CD4-positive, alpha-beta T cell (primary cell): ENCODE measurements around the gene UBE2I. TPM values are rescaled to one million over a fixed set of nuclear protein-coding genes. Genes with fewer than 3 reads are reported as not detected.

Experiments
- ATAC-seq: fragments of 200-7000 bp; cut with Tn5 transposase; one replicate; pipeline ENCODE4 v1.10.0; 2022; ENCODE audit warnings: mild to moderate bottlenecking; ENCODE audit not compliant: poor library complexity
- CTCF ChIA-PET: fragments of 350-600 bp; sonication (Branson Sonifier 250); formaldehyde crosslinking; loops from one replicate; lab custom pipeline; 2021; ENCODE audit warnings: antibody characterized with exemption, inconsistent platforms; lab: Charles Lee
- POLR2A ChIA-PET: fragments of 350-600 bp; sonication (Branson Sonifier 250); formaldehyde crosslinking; loops from one replicate; lab custom pipeline; 2021; ENCODE audit warnings: antibody characterized with exemption, inconsistent platforms; lab: Charles Lee
- DNase-seq, 14 experiments: peaks; one replicate each; pipeline ENCODE4 v3.0.0-alpha.2; 2013 to 2020; ENCODE audit warnings: mixed read lengths in 2 of 14
- H3K27ac ChIP-seq, 2 donors: one replicate each; pipeline versions ENCODE4 v1.5.1 to v1.7.0; 2013; ENCODE audit warnings: low read length in 2 of 2, low read depth in 1 of 2, mild to moderate bottlenecking in 1 of 2
- H3K27me3 ChIP-seq, 2 experiments: 1 replicate in 1 of 2; 2 replicates in 1 of 2; pipeline versions ENCODE4 v1.6.1 to v1.7.0; 2013; ENCODE audit warnings: low read length in 2 of 2, control low read depth in 1 of 2, mild to moderate bottlenecking in 1 of 2, moderate library complexity in 1 of 2; ENCODE audit not compliant: insufficient read depth in 2 of 2, control insufficient read depth in 1 of 2
- H3K36me3 ChIP-seq: one replicate; pipeline ENCODE4 v1.6.1; 2013; ENCODE audit warnings: low read length, control low read depth; ENCODE audit not compliant: insufficient read depth
- H3K4me1 ChIP-seq: one replicate; pipeline ENCODE4 v1.6.1; 2013; ENCODE audit warnings: low read length, control low read depth; ENCODE audit not compliant: insufficient read depth
- H3K4me3 ChIP-seq: one replicate; pipeline ENCODE4 v1.5.1; 2013; ENCODE audit warnings: mild to moderate bottlenecking, low read length, moderate library complexity
- H3K9me3 ChIP-seq, 2 experiments: 1 replicate in 1 of 2; 2 replicates in 1 of 2; pipeline versions ENCODE4 v1.6.1 to v1.7.0; 2013; ENCODE audit warnings: low read length in 2 of 2, mild to moderate bottlenecking in 2 of 2, control low read depth in 1 of 2, moderate library complexity in 1 of 2; ENCODE audit not compliant: control insufficient read depth in 1 of 2, insufficient read depth in 1 of 2
- H3K27ac Mint-ChIP-seq: one replicate; pipeline ENCODE4 v1.8.0; 2020; ENCODE audit warnings: mixed read lengths
- H3K27me3 Mint-ChIP-seq: one replicate; pipeline ENCODE4 v1.8.0; 2021; ENCODE audit warnings: mixed read lengths
- H3K36me3 Mint-ChIP-seq: one replicate; pipeline ENCODE4 v1.8.0; 2021; ENCODE audit warnings: low read depth, mixed read lengths
- H3K4me1 Mint-ChIP-seq: one replicate; pipeline ENCODE4 v1.8.0; 2021; ENCODE audit warnings: low read depth, mixed read lengths
- H3K4me3 Mint-ChIP-seq: one replicate; pipeline ENCODE4 v1.8.0; 2020; ENCODE audit warnings: mild to moderate bottlenecking, mixed read lengths
- H3K9me3 Mint-ChIP-seq: one replicate; pipeline ENCODE4 v1.8.0; 2020; ENCODE audit warnings: mixed read lengths
- CTCF ChIP-seq: fragments of 200-600 bp; IDR thresholded peaks from one replicate; pipeline ENCODE4 v1.8.0; 2022; ENCODE audit warnings: antibody characterized with exemption, mild to moderate bottlenecking
- intact Hi-C, 2 experiments: fragments of 100-400 bp; cut with DNase I in 1 of 2; cut with micrococcal nuclease in 1 of 2; formaldehyde crosslinking; loops; one replicate each; pipeline versions ENCODE4 v1.15.1 to v1.9.0; 2023 to 2025; cut with DNase I, micrococcal nuclease
- total RNA-seq, 174 experiments: library from RNA in 2 of 174; stranded (reverse) in 2 of 174; gene quantifications; one replicate each; pipeline ENCODE4 v1.2.3 and lab custom pipeline; 2021 to 2026

Gene UBE2I
- total RNA-seq, 2 experiments from 2014 or later, result 247 to 252 TPM

DNA sequence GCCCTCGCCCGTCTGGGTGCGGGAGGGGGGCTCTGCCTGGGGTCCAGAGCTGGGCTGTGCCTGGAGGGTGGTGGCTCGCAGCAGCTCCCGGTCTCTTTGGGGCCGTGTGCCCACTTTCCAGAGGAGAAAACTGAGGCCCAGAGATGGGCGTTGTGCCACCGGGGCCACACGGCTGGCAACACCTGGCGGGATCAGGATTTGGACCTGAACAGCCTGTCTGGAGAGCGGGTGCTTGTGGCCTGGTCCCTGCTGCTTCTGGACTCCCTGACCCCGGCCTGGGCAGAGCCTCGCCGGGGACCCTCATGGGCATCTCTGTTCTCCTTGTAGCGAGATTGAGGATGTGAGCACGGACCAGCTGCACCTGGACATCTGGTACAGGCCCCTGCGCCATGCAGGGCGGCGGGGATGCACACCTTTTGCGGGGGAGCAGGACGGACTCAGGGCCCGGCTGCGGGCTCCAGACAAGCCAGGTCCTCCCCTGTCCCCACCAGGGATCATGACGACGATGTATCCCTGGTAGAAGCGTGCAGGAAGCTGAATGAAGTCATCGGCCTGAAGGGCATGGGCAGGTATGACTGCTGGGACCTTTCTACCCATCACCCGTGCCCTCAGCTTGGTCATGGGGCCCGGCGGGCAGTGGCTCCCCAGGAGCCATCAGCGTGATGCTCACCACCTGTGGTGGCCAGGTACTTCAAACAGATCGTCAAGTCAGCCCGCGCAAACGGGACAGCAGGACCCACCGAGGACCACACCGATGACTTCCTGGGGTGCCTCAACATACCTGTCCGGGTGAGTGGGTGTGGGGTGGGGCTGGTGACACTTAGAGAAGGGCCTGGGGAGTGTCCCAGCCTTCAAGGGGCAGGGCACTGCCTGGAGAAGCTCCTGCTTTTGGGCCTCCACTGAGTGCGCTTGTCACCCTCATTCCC is 32.3 kb downstream of the UBE2I start:
- H3K27me3 ChIP-seq, result no peaks in the 10 kb centered on the region
- Mint-ChIP-seq H3K4me1 (peaks cover 13% of the 10 kb centered on the region), H3K36me3 (peaks cover 4% of the 10 kb centered on the region), H3K4me3 (no peak overlapping the region), H3K27me3 (no peaks in the 10 kb centered on the region), H3K27ac (no peak overlapping the region), H3K9me3 (no peaks in the 10 kb centered on the region)
- POLR2A ChIA-PET, result interaction anchor here (1.3 to 3.1 kb wide), 6 partner anchors 9 to 364 kb away, joined by 6 to 24 read pairs (median 8); partner anchors contain the start of genes GNPTG, MAPK8IP3, TSR3 and UBE2I
- CTCF ChIA-PET, result interaction anchor here (1.5 kb wide), 1 partner anchor 9 kb away, joined by 5 read pairs; the partner anchor contains the start of gene BAIAP3
- H3K4me3 ChIP-seq, result peak overlapping the region; percentile 53
- no peak for TF ChIP-seq CTCF
- ATAC-seq, result no peak
- H3K4me1 ChIP-seq, result peaks cover 26% of the 10 kb centered on the region
- no peaks in the 10 kb centered on the region for H3K36me3 ChIP-seq
- intact Hi-C loops, result loop anchor here (2.0 kb wide), 2 partner anchors 31 to 33 kb away; partner anchors contain the start of gene UBE2I (in 1 of the 2)
- no peaks in the 10 kb centered on the region for H3K9me3 ChIP-seq
- H3K27ac ChIP-seq, result no peak overlapping the region
- DNase-seq, result peak in 1 of 14 experiments; percentile 38

DNA sequence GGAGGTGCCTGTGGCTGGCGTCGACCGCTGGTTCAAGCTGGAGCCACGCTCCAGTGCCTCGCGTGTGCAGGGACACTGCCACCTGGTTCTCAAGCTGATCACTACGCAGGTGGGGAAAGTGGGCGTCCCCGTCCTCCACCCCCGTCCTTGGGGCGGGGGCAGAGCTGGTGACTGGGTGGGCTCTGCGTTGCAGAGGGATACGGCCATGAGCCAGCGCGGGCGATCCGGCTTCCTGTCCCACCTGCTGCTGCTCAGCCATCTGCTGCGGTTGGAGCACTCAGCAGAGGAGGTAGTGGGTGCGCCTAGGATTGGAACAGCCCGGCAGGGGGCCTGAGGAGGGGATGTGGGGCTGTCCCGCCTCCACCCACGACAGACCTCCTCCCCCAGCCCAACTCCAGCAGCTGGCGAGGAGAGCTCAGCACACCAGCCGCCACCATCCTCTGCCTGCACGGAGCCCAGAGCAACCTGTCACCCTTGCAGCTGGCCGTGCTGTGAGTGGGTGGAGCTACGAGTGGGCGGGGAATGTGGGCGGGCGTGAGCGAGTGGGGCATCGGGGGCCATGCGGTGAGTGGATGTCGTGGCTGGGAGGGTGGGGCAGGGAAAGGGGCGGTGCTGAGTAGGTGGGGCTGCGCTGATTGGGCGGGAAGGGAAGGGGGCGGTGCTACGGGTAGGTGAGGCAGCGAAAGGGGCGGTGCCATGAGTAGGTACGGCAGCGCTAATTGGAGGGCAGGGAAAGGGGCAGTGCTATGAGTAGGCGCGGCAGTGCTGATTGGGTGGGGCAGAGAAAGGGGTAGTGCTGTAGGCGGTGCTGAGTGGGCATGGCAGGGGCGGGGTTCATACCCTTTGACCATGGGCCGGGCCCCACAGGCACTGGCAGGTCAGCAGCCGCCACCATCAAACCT is 33.3 kb downstream of the UBE2I start:
- ChIA-PET CTCF (interaction anchor here (0.9 to 1.5 kb wide), 3 partner anchors 10 to 78 kb away, joined by 3 to 5 read pairs (median 4); partner anchors contain the start of genes BAIAP3 and UQCC4), POLR2A (interaction anchor here (1.1 to 3.1 kb wide), 9 partner anchors 8 to 440 kb away, joined by 3 to 24 read pairs (median 6); partner anchors contain the start of genes GNPTG, MAPK8IP3, NUBP2 and SPSB3)
- H3K36me3 ChIP-seq, result peaks cover 4% of the 10 kb centered on the region
- intact Hi-C loops, result loop anchor here (2.0 kb wide), 2 partner anchors 32 to 34 kb away; partner anchors contain the start of gene UBE2I (in 1 of the 2)
- Mint-ChIP-seq H3K4me1 (peaks cover 13% of the 10 kb centered on the region), H3K27me3 (no peaks in the 10 kb centered on the region), H3K27ac (peak overlapping the region; percentile 50), H3K9me3 (no peaks in the 10 kb centered on the region), H3K4me3 (peak overlapping the region; percentile 66), H3K36me3 (peaks cover 4% of the 10 kb centered on the region)
- peak overlapping the region in 1 of 2 donors; percentile 29 for H3K27ac ChIP-seq
- no peak for TF ChIP-seq CTCF
- DNase-seq (peak; percentile 92 to 99 (median 96)), ATAC-seq (peak; percentile 93)
- no peaks in the 10 kb centered on the region for H3K9me3 ChIP-seq
- H3K27me3 ChIP-seq, result no peaks in the 10 kb centered on the region
- peak overlapping the region; percentile 53 for H3K4me3 ChIP-seq
- peaks cover 26% of the 10 kb centered on the region for H3K4me1 ChIP-seq
